Measurements from ENCODE around the gene TSSK1B.
"Not testable (repeated sequence)": the region's sequence is repeated elsewhere in the genome, so short reads cannot be mapped to it uniquely, and the experiment has no call there.

TSSK1B gene

GRCh38 chr5:113404269-113404668 is 30.5 kb downstream of the TSSK1B start:
- DNase-seq (ENCODE audit: extremely low read depth in 1 of 2, low read depth in 1 of 2) = no peak

- DNase-seq (ENCODE audit: extremely low read depth in 1 of 2, low read depth in 1 of 2) = not testable (repeated sequence)
Observed at GRCh38 chr5:113397986-113398385, 36.8 kb downstream of the TSSK1B start.

GRCh38 chr5:113397046-113397445 is 37.7 kb downstream of the TSSK1B start:
- DNase-seq (ENCODE audit: extremely low read depth in 1 of 2, low read depth in 1 of 2) = no peak

- DNase-seq (ENCODE audit: extremely low read depth in 1 of 2, low read depth in 1 of 2) = no peak
Observed at GRCh38 chr5:113394658-113395057, 40.1 kb downstream of the TSSK1B start.

GRCh38 chr5:113390224-113390623 is 44.6 kb downstream of the TSSK1B start:
- DNase-seq (ENCODE audit: extremely low read depth in 1 of 2, low read depth in 1 of 2) = no peak

- DNase-seq (ENCODE audit: extremely low read depth in 1 of 2, low read depth in 1 of 2) = no peak
Observed at GRCh38 chr5:113389116-113389515, 45.7 kb downstream of the TSSK1B start.

GRCh38 chr5:113387844-113388243 is 46.9 kb downstream of the TSSK1B start:
- no peak for DNase-seq (ENCODE audit: extremely low read depth in 1 of 2, low read depth in 1 of 2)

- no peak for DNase-seq (ENCODE audit: extremely low read depth in 1 of 2, low read depth in 1 of 2)
Observed at GRCh38 chr5:113384782-113385285, 50.0 kb downstream of the TSSK1B start.

- DNase-seq (ENCODE audit: extremely low read depth in 1 of 2, low read depth in 1 of 2) = no peak
Observed at GRCh38 chr5:113382731-113383130, 52.1 kb downstream of the TSSK1B start.
